Left hindlimb (tissue), 1 donor: ENCODE measurements around the gene CHIT1.
"Not testable (repeated sequence)": the region's sequence is repeated elsewhere in the genome, so short reads cannot be mapped to it uniquely, and the experiment has no call there.

Experiments used
- DNase-seq: peaks from one replicate; pipeline ENCODE4 v3.0.0-alpha.2; 2018

The CHIT1 gene

GRCh38 chr1:203229471-203230135 lies at the start of gene CHIT1:
CHIT1 (minus strand) TSS chr1:203229673; CDS start chr1:203229636, 37 bp downstream.
- DNase-seq: no peak

GRCh38 chr1:203278885-203279406 lies 49.5 kb upstream of the CHIT1 start:
- DNase-seq: no peak

GRCh38 chr1:203278082-203278884 lies 48.8 kb upstream of the CHIT1 start:
- DNase-seq: peak; percentile 92

GRCh38 chr1:203276916-203277545 lies 47.6 kb upstream of the CHIT1 start:
- DNase-seq: no peak

- DNase-seq: no peak
Measured at GRCh38 chr1:203276408-203276807, 46.9 kb upstream of the CHIT1 start.

- no peak for DNase-seq
Measured at GRCh38 chr1:203275656-203276272, 46.3 kb upstream of the CHIT1 start.

- DNase-seq: peak; percentile 27
Measured at GRCh38 chr1:203274603-203275381, 45.3 kb upstream of the CHIT1 start.

- no peak for DNase-seq
Measured at GRCh38 chr1:203273869-203274602, 44.6 kb upstream of the CHIT1 start.

- DNase-seq: peak; percentile 86
Measured at GRCh38 chr1:203273206-203273868, 43.9 kb upstream of the CHIT1 start.

GRCh38 chr1:203272633-203273205 lies 43.2 kb upstream of the CHIT1 start:
- no peak for DNase-seq

- peak; percentile 44 for DNase-seq
Measured at GRCh38 chr1:203271962-203272632, 42.6 kb upstream of the CHIT1 start.

- peak; percentile 61 for DNase-seq
Measured at GRCh38 chr1:203271018-203271743, 41.7 kb upstream of the CHIT1 start.

GRCh38 chr1:203270448-203270847 lies 41.0 kb upstream of the CHIT1 start:
- no peak for DNase-seq

- no peak for DNase-seq
Measured at GRCh38 chr1:203269654-203270020, 40.2 kb upstream of the CHIT1 start.

- DNase-seq: no peak
Measured at GRCh38 chr1:203268901-203269653, 39.6 kb upstream of the CHIT1 start.

- no peak for DNase-seq
Measured at GRCh38 chr1:203267912-203268311, 38.4 kb upstream of the CHIT1 start.

- DNase-seq: peak; percentile 88
Measured at GRCh38 chr1:203267347-203267846, 37.9 kb upstream of the CHIT1 start.

- not testable (repeated sequence) for DNase-seq
Measured at GRCh38 chr1:203266140-203266539, 36.7 kb upstream of the CHIT1 start.
